ENCODE data around the gene PBXIP1. TPM values are rescaled to one million over a fixed set of nuclear protein-coding genes. Genes with fewer than 3 reads are reported as not detected.

PBXIP1 gene
- total RNA-seq, 1 donor from 2014 or later, result 70.0 TPM

DNA sequence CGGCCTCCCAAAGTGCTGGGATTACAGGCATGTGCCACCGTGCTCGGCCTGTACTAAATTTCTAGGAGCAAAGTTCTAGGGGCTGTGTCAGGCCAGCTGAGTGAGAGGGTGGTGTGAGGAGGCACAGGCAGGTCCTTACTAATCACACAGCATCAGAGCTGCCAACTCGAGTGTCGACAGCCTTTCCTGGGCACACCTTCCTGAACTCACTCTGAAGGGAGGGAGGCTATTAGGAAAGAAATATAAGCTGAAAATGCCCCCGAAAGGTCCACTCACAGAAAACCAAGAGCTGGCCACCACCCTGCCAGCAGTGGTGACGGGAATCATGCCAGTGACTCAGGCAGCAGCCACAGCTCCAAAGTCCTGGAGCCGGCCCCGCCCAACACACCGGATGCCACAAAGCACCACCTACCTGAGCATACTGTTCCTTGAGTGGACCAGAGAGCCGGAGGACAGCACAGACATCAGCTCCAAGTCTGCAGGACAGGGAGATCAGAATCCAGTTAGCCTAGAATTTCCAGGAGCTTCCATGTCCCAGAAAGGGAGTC lies 23.9 kb downstream of the PBXIP1 start:
- intact Hi-C loops (cut with DNase I), result no loop called here
- Histone ChIP-seq H3K4me3 (no peak overlapping the region), H3K36me3 (peaks cover 22 to 31% of the 10 kb centered on the region in 2 donors), H3K27me3 (no peaks in the 10 kb centered on the region), H3K4me1 (peaks cover 0 to 9% of the 10 kb centered on the region in 2 donors), H3K9me3 (no peaks in the 10 kb centered on the region), H3K27ac (no peak overlapping the region)
- DNase-seq (ENCODE audit: low spot score in 2 of 2), result no peak
- TF ChIP-seq, protein P1, sequence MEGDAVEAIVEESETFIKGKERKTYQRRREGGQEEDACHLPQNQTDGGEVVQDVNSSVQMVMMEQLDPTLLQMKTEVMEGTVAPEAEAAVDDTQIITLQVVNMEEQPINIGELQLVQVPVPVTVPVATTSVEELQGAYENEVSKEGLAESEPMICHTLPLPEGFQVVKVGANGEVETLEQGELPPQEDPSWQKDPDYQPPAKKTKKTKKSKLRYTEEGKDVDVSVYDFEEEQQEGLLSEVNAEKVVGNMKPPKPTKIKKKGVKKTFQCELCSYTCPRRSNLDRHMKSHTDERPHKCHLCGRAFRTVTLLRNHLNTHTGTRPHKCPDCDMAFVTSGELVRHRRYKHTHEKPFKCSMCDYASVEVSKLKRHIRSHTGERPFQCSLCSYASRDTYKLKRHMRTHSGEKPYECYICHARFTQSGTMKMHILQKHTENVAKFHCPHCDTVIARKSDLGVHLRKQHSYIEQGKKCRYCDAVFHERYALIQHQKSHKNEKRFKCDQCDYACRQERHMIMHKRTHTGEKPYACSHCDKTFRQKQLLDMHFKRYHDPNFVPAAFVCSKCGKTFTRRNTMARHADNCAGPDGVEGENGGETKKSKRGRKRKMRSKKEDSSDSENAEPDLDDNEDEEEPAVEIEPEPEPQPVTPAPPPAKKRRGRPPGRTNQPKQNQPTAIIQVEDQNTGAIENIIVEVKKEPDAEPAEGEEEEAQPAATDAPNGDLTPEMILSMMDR (IDR thresholded peaks at IDR 0.05), result no peak

DNA sequence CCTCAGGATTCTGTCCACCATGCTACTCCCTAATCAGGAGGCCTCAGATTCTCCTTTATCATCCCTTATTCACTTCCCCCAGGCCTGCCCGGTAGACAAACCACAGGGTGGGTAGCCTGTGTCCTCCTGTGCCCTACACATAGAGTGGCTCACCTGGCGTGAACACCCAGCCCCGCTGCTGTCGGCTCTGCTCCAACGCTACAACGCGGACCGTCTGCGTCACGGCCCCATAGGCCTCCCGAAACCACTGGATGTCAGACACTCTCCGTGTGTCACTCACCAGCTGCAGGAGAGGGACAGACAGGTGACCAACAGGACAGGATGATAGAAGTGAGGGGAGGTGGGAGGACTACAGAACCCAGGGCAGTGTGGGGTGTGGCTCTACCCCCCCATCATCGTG lies 29.7 kb downstream of the PBXIP1 start:
- Histone ChIP-seq H3K9me3 (no peaks in the 10 kb centered on the region), H3K36me3 (peaks cover 49 to 74% of the 10 kb centered on the region in 2 donors), H3K27ac (no peak overlapping the region), H3K27me3 (no peaks in the 10 kb centered on the region), H3K4me3 (no peak overlapping the region), H3K4me1 (no peaks in the 10 kb centered on the region)
- intact Hi-C loops (cut with DNase I), result no loop called here
- TF ChIP-seq, protein P1 (IDR thresholded peaks at IDR 0.05), result no peak
- no peak for DNase-seq (ENCODE audit: low spot score in 2 of 2)

DNA sequence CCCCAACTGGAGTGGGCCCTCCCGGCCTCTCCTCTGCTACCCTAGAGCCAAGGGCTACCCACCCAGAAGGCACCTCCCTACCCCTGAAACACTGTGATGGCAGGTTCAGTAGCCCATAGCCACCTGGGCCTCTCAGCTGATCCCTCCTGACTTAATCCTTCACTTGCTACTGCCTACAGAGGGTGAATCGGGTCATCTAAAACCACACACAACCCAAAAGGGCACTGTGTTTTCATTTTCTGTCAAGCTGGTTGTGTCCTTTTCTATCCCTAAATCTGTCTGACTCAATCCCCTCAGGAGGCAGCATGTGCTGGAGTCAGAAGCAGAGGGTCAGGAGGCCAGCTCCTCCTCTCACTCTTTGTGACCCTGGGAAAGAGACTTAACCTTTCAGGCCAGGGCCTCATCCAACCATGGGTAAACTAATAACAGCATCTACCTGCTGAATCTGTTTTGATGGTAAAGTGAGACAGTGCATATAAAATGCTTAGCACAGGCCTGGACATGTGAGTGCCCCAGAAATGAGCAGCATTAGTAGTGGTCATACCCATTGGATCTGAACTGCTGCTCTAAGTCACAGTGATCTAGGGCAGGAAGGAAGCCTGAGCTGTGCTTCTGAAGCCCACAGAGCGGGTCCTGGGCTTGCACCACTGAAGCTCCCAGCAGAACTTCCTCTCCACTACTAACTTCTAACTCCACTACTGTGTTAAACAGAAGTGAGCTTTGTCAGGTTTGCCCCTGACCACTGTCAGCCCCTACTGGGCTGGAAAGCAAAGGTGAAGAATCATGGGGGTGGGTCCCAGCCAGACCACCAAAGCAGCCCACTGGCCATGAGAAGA lies 30.3 kb downstream of the PBXIP1 start:
- Histone ChIP-seq H3K9me3 (no peaks in the 10 kb centered on the region), H3K27me3 (no peaks in the 10 kb centered on the region), H3K4me3 (no peak overlapping the region), H3K4me1 (no peaks in the 10 kb centered on the region), H3K27ac (no peak overlapping the region), H3K36me3 (peaks cover 44 to 74% of the 10 kb centered on the region in 2 donors)
- DNase-seq (ENCODE audit: low spot score in 2 of 2), result no peak
- intact Hi-C loops (cut with DNase I), result no loop called here
- TF ChIP-seq, protein P1 (IDR thresholded peaks at IDR 0.05), result no peak

DNA sequence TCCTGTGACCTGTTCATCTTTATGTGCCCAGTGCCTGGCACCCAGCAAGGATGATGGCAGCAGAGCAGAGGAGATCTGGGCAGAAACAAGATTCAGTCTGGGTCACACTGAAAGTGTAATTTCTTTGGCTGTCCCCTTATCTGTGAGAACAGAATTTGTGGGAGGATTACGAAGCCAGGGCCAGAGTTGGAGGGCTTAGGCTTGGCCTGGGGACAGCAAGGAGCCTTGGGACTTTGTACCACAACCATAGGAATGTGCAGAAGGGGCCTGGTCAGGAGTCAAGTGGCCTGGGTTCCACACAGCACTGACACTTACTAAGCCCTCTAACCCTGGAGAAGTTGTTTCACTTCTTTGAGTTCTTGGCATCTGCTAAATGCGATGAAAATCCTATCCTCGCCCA lies 32.2 kb downstream of the PBXIP1 start:
- H3K27me3 ChIP-seq, result no peaks in the 10 kb centered on the region
- H3K36me3 ChIP-seq, result peaks cover 37 to 60% of the 10 kb centered on the region in 2 donors

DNA sequence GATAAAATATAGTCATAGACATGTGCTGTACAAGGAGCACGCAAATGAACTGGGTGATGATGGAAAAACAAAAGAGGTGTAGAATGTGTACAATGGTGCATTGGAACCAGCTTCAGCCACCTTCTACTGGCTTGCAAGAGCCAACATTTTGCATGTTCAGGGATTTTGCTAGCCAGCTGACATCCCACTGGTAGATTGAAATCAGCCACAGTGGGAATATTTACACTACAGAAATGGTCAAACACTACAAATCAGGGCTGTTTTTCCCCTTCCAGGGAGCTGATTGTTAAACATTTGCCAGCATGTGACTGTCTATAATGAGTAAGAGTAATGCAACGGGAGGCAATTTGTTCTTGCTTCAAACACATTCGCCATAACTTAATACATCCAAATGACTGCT lies 42.6 kb downstream of the PBXIP1 start:
- no peaks in the 10 kb centered on the region for H3K27me3 ChIP-seq
- H3K36me3 ChIP-seq, result no peaks in the 10 kb centered on the region
- intact Hi-C loops (cut with DNase I), result no loop called here
- no peak for DNase-seq (ENCODE audit: low spot score in 2 of 2)
- TF ChIP-seq, protein P1 (IDR thresholded peaks at IDR 0.05), result no peak
- H3K27ac ChIP-seq, result no peak overlapping the region
- H3K9me3 ChIP-seq, result no peaks in the 10 kb centered on the region
- no peak overlapping the region for H3K4me3 ChIP-seq
- H3K4me1 ChIP-seq, result no peaks in the 10 kb centered on the region

More for the DNA sequence above, 32.2 kb downstream of the PBXIP1 start:
- no peak overlapping the region for H3K4me3 ChIP-seq
- intact Hi-C loops (cut with DNase I), result no loop called here
- no peak for DNase-seq (ENCODE audit: low spot score in 2 of 2)
- TF ChIP-seq, protein P1 (IDR thresholded peaks at IDR 0.05), result no peak
- H3K4me1 ChIP-seq, result no peaks in the 10 kb centered on the region
- H3K27ac ChIP-seq, result no peak overlapping the region
- H3K9me3 ChIP-seq, result no peaks in the 10 kb centered on the region
